ENCODE measurements around the gene PPIB. TPM values are rescaled to one million over a fixed set of nuclear protein-coding genes. Genes with fewer than 3 reads are reported as not detected.

Gene PPIB
- polyA plus RNA-seq, 1 donor (not counting 4 experiments of a cell fraction or from before 2014, with no cell fraction given), result 544 TPM

DNA sequence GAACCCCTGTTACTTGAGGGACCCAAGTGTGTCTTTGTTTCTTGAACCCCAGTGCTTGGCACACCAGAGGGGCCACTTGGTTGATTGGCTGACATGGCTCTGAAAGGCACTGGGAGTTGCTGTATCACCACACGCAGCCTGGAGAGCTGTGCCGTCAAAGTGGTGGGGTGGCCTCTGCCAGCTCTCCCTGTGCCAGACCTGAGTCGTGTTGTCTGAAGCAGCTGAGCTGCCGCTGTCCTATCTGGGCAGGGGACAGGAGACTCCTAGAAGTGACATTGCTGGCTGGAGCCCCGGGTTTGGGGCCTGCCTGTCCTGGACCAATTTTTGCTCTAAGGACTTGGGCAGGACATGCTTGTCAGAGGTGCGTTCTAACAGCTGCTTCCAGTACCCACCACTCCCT is 16.8 kb downstream of the PPIB start:
- no peak for DNase-seq (ENCODE audit: low read depth, low spot score)
- Histone ChIP-seq H3K27ac (ENCODE audit: control insufficient read depth, insufficient read depth, low read length) (no peak overlapping the region), H3K9me3 (ENCODE audit: control insufficient read depth, low read depth, low read length) (no peaks in the 10 kb centered on the region), H3K27me3 (ENCODE audit: control insufficient read depth, extremely low read depth, insufficient read depth, low read length) (no peaks in the 10 kb centered on the region), H2AFZ (ENCODE audit: control insufficient read depth, low read length) (no peak overlapping the region), H3K9ac (ENCODE audit: control insufficient read depth, extremely low read depth, insufficient read depth, low read length) (no peak overlapping the region), H3K79me2 (ENCODE audit: control insufficient read depth, insufficient read depth, low read length) (no peaks in the 10 kb centered on the region), H3K4me2 (ENCODE audit: control insufficient read depth, extremely low read depth, insufficient read depth, low read depth, low read length) (no peak overlapping the region), H3K4me3 (ENCODE audit: control insufficient read depth in 2 of 3, extremely low read depth in 1 of 3, insufficient read depth in 2 of 3, low read depth in 1 of 3, low read length in 3 of 3) (no peak overlapping the region), H3K4me1 (ENCODE audit: control insufficient read depth, extremely low read depth, insufficient read depth, low read length) (no peaks in the 10 kb centered on the region), H3K36me3 (ENCODE audit: control insufficient read depth in 2 of 2, extremely low read depth in 1 of 2, insufficient read depth in 2 of 2, low read length in 2 of 2) (peaks cover 7 to 8% of the 10 kb centered on the region in 2 experiments), H4K20me1 (ENCODE audit: control insufficient read depth, extremely low read depth, insufficient read depth, low read length) (no peaks in the 10 kb centered on the region), H3K9me1 (ENCODE audit: control insufficient read depth, extremely low read depth, insufficient read depth, low read length) (no peaks in the 10 kb centered on the region)
- FAIRE-seq, result no peak
- dilution Hi-C loops (cut with MboI; ENCODE audit: extremely low pct_ligation_motif_present, low sequenced_read_pairs), result no loop called here
- TF ChIP-seq, protein P1, sequence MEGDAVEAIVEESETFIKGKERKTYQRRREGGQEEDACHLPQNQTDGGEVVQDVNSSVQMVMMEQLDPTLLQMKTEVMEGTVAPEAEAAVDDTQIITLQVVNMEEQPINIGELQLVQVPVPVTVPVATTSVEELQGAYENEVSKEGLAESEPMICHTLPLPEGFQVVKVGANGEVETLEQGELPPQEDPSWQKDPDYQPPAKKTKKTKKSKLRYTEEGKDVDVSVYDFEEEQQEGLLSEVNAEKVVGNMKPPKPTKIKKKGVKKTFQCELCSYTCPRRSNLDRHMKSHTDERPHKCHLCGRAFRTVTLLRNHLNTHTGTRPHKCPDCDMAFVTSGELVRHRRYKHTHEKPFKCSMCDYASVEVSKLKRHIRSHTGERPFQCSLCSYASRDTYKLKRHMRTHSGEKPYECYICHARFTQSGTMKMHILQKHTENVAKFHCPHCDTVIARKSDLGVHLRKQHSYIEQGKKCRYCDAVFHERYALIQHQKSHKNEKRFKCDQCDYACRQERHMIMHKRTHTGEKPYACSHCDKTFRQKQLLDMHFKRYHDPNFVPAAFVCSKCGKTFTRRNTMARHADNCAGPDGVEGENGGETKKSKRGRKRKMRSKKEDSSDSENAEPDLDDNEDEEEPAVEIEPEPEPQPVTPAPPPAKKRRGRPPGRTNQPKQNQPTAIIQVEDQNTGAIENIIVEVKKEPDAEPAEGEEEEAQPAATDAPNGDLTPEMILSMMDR (optimal IDR thresholded peaks at IDR 0.05 in 1 of 3, IDR thresholded peaks at IDR 0.05 in 1 of 3, conservative IDR thresholded peaks at IDR 0.05 in 1 of 3; ENCODE audit: extremely low read depth in 1 of 3, insufficient read depth in 2 of 3, low read length in 3 of 3), result no peak
- TF ChIP-seq EZH2 (IDR thresholded peaks at IDR 0.05; ENCODE audit: low read length), result no peak

DNA sequence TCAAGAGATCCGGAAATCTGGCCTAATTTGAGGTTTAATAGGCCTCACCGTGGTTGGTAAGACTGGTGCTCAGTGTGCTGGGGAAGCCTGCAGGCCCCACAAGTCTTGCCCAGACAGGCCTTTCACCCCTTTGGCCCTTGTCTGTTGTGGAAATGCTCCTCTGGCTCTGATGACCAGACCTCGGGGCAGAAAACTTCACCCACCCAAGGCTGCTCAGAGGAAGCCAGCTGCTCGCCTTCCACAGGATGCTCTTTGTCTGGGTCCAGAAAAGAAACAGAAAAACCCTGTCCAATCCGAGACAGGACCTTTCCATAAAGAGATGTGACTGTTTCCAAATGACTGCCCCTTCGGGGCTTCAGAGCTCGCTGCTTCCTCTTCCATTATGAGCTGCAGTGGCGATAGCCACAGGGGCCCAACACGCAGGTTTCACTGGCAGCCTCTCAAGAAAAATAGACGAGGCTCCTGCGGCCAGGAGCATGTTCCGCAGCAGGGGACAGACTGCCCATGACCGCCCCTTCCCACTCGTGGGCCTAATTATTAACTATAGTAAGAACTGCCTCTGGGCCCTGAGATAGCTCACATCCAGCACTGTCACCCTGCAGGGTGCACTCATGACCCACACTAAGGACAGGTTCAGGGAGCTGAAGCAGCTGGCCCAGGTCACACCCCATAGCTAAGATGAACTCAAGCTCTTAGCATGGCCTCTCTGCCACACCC is 18.1 kb downstream of the PPIB start:
- Histone ChIP-seq H4K20me1 (ENCODE audit: control insufficient read depth, extremely low read depth, insufficient read depth, low read length) (no peaks in the 10 kb centered on the region), H3K4me3 (ENCODE audit: control insufficient read depth in 2 of 3, extremely low read depth in 1 of 3, insufficient read depth in 2 of 3, low read depth in 1 of 3, low read length in 3 of 3) (no peak overlapping the region), H3K27me3 (ENCODE audit: control insufficient read depth, extremely low read depth, insufficient read depth, low read length) (no peaks in the 10 kb centered on the region), H3K4me1 (ENCODE audit: control insufficient read depth, extremely low read depth, insufficient read depth, low read length) (no peaks in the 10 kb centered on the region), H3K9ac (ENCODE audit: control insufficient read depth, extremely low read depth, insufficient read depth, low read length) (no peak overlapping the region), H3K4me2 (ENCODE audit: control insufficient read depth, extremely low read depth, insufficient read depth, low read depth, low read length) (no peak overlapping the region), H3K79me2 (ENCODE audit: control insufficient read depth, insufficient read depth, low read length) (no peaks in the 10 kb centered on the region), H3K9me3 (ENCODE audit: control insufficient read depth, low read depth, low read length) (no peaks in the 10 kb centered on the region), H2AFZ (ENCODE audit: control insufficient read depth, low read length) (no peak overlapping the region), H3K27ac (ENCODE audit: control insufficient read depth, insufficient read depth, low read length) (no peak overlapping the region), H3K9me1 (ENCODE audit: control insufficient read depth, extremely low read depth, insufficient read depth, low read length) (no peaks in the 10 kb centered on the region), H3K36me3 (ENCODE audit: control insufficient read depth in 2 of 2, extremely low read depth in 1 of 2, insufficient read depth in 2 of 2, low read length in 2 of 2) (peaks cover 7 to 8% of the 10 kb centered on the region in 2 experiments)
- dilution Hi-C loops (cut with MboI; ENCODE audit: extremely low pct_ligation_motif_present, low sequenced_read_pairs), result no loop called here
- no peak for DNase-seq (ENCODE audit: low read depth, low spot score)
- FAIRE-seq, result no peak
- TF ChIP-seq, protein P1 (optimal IDR thresholded peaks at IDR 0.05 in 1 of 3, IDR thresholded peaks at IDR 0.05 in 1 of 3, conservative IDR thresholded peaks at IDR 0.05 in 1 of 3; ENCODE audit: extremely low read depth in 1 of 3, insufficient read depth in 2 of 3, low read length in 3 of 3), result no peak
- TF ChIP-seq EZH2 (IDR thresholded peaks at IDR 0.05; ENCODE audit: low read length), result no peak
